ENCODE measurements around the gene MICU2. TPM values are rescaled to one million over a fixed set of nuclear protein-coding genes. Genes with fewer than 3 reads are reported as not detected.

MICU2 gene
- total and polyA plus RNA-seq, 2 of the 13 experiments (the other 11 are each of a cell fraction or from before 2014, with no cell fraction given), result 31.7 to 42.4 TPM

- TF ChIP-seq ZNF446 (CRISPR knock-in tag; IDR thresholded peaks at IDR 0.05) (no peak), HOXA9 (CRISPR knock-in tag; IDR thresholded peaks at IDR 0.05; ENCODE audit: borderline replicate concordance) (no peak), ATF7-NPFF (CRISPR knock-in tag; IDR thresholded peaks at IDR 0.05; ENCODE audit: low read depth) (no peak)
- DNase-seq (ENCODE audit: low spot score) (no peak), FAIRE-seq (no peak), ATAC-seq (no peak)
- BruUV-seq (replicated peaks), result no TSS peak
- Histone ChIP-seq H4K20me1 (ENCODE audit: insufficient read depth, low read length) (peaks cover 15% of the 10 kb centered on the region; the same call in 1 of the 2 replicates), H3K9ac (ENCODE audit: insufficient read depth, low read depth, low read length) (no peak overlapping the region), H3K4me2 (ENCODE audit: low read depth, low read length) (no peak overlapping the region; the same call in 1 of the 2 replicates), H3K4me1 (ENCODE audit: insufficient read depth, low read length) (peaks cover 49% of the 10 kb centered on the region), H3K4me3 (replicated peaks in 1 of 3; ENCODE audit: insufficient read depth in 1 of 3, low read depth in 2 of 3, low read length in 3 of 3) (no peak overlapping the region), H3K27me3 (ENCODE audit: control insufficient read depth in 1 of 2, insufficient read depth in 2 of 2, low read length in 2 of 2) (no peaks in the 10 kb centered on the region; a peak in 1 of 5 replicates), H3K9me3 (ENCODE audit: low read length) (no peaks in the 10 kb centered on the region), H2AFZ (ENCODE audit: low read length) (no peak overlapping the region), H3K27ac (ENCODE audit: extremely low read length, insufficient read depth, low read length) (no peak overlapping the region), H3K79me2 (ENCODE audit: insufficient read depth, low read length) (peaks cover 25% of the 10 kb centered on the region), H3K36me3 (replicated peaks in 1 of 2; ENCODE audit: control insufficient read depth in 1 of 2, insufficient read depth in 2 of 2, low read length in 2 of 2) (no peaks in the 10 kb centered on the region)
- intact Hi-C loops (cut with micrococcal nuclease; ENCODE audit: unreplicated experiment), result no loop called here
- 39% methylated on average over 3 of the region's 3 CpGs for WGBS (ENCODE audit: low lambda C conversion rate)
- in situ Hi-C loops (cut with HindIII; ENCODE audit: extremely low pct_ligation_motif_present, low pct_unique_long_range_greater_than_20kb), result no loop called here
- ChIA-PET CTCF (ENCODE audit: low intra/inter-chr PET ratio, low total read pairs) (no interaction called here), POLR2A (no interaction called here)
These were observed 142.8 kb downstream of the MICU2 start for GRCh38 chr13:21461131-21461530.

GRCh38 chr13:21458813-21459701, 144.9 kb downstream of the MICU2 start, which contains the start of gene ZDHHC20:
TSS of gene ZDHHC20 (minus strand) at chr13:21459303. CDS start at chr13:21459171, 132 bp downstream.
- 1% methylated on average over 39 of the region's 107 CpGs for WGBS (ENCODE audit: low lambda C conversion rate)
- peak within 1 kb of the TSS; percentile 98 to 100 (median 99) for H3K4me3 ChIP-seq (replicated peaks in 1 of 3; ENCODE audit: insufficient read depth in 1 of 3, low read depth in 2 of 3, low read length in 3 of 3)
- H3K27ac ChIP-seq (ENCODE audit: extremely low read length, insufficient read depth, low read length), result peak within 1 kb of the TSS; percentile 95
- FAIRE-seq (no peak), DNase-seq (ENCODE audit: low spot score) (peak; percentile 72), ATAC-seq (peak; percentile 94)
- peaks cover 42% of the 10 kb centered on the region for H3K79me2 ChIP-seq (ENCODE audit: insufficient read depth, low read length)
- no peaks in the 10 kb centered on the region for H3K9me3 ChIP-seq (ENCODE audit: low read length)
- peaks cover 15% of the 10 kb centered on the region; the same call in 1 of the 2 replicates for H4K20me1 ChIP-seq (ENCODE audit: insufficient read depth, low read length)
- peak within 1 kb of the TSS; percentile 87 for H3K4me2 ChIP-seq (ENCODE audit: low read depth, low read length)
- no peaks in the 10 kb centered on the region for H3K36me3 ChIP-seq (replicated peaks in 1 of 2; ENCODE audit: control insufficient read depth in 1 of 2, insufficient read depth in 2 of 2, low read length in 2 of 2)
- intact Hi-C loops (cut with micrococcal nuclease; ENCODE audit: unreplicated experiment), result loop anchor here (5.0 kb wide), 1 partner anchor 57 kb away; no protein-coding TSS in a partner anchor
- CTCF ChIA-PET (ENCODE audit: low intra/inter-chr PET ratio, low total read pairs), result no interaction called here
- H3K27me3 ChIP-seq (ENCODE audit: control insufficient read depth in 1 of 2, insufficient read depth in 2 of 2, low read length in 2 of 2), result no peaks in the 10 kb centered on the region; a peak in 1 of 5 replicates
- H2AFZ ChIP-seq (ENCODE audit: low read length), result peak within 1 kb of the TSS; percentile 80
- in situ Hi-C loops (cut with HindIII; ENCODE audit: extremely low pct_ligation_motif_present, low pct_unique_long_range_greater_than_20kb), result no loop called here
- no TSS peak for BruUV-seq (replicated peaks)
- peaks cover 49% of the 10 kb centered on the region for H3K4me1 ChIP-seq (ENCODE audit: insufficient read depth, low read length)
- POLR2A ChIA-PET, result interaction anchor here (0.5 to 2.0 kb wide), 6 partner anchors 9 to 376 kb away, joined by 3 to 10 read pairs (median 3); partner anchors contain the start of genes MRPL57 and SKA3
- H3K9ac ChIP-seq (ENCODE audit: insufficient read depth, low read depth, low read length), result peak within 1 kb of the TSS; percentile 98
- no peak for TF ChIP-seq MIER3 (CRISPR knock-in tag; IDR thresholded peaks at IDR 0.05; ENCODE audit: borderline replicate concordance)
- TF ChIP-seq ZNF646 (CRISPR knock-in tag; IDR thresholded peaks at IDR 0.05), result no peak
- no peak; the same call in 1 of the 2 replicates for TF ChIP-seq WIZ (CRISPR knock-in tag; IDR thresholded peaks at IDR 0.05)
- TF ChIP-seq ISL2 (CRISPR knock-in tag; IDR thresholded peaks at IDR 0.05), result no peak
- TF ChIP-seq TFAP4 (IDR thresholded peaks at IDR 0.05; ENCODE audit: borderline replicate concordance, low read depth), result no peak
- TF ChIP-seq ARNT2 (CRISPR knock-in tag; IDR thresholded peaks at IDR 0.05; ENCODE audit: low read depth), result peak; percentile 65; the same call in 1 of the 2 replicates

Data from HepG2 (cell line).